Transverse colon (tissue), 4 donors: ENCODE data around the gene TMTC4.

Experiments used
- EP300 ChIP-seq: sonication (generic); formaldehyde crosslinking; IDR thresholded peaks from one replicate; pipeline ENCODE4 v1.6.1; 2017; ENCODE audit warnings: antibody characterized with exemption, low read depth
- POLR2A ChIP-seq: fragments of 450-650 bp; IDR thresholded peaks from one replicate; pipeline ENCODE4 v1.6.1; 2016; ENCODE audit warnings: antibody characterized with exemption, mild to moderate bottlenecking, moderate library complexity
- POLR2AphosphoS5 ChIP-seq, 3 donors: sonication (generic); formaldehyde crosslinking; IDR thresholded peaks; one replicate each; pipeline ENCODE4 v1.6.1; 2016; ENCODE audit warnings: antibody characterized with exemption in 3 of 3
- TF ChIP-seq, protein P1 (sequence below), 5 experiments: fragments of 200-600 bp in 3 of 5; fragments of 450-650 bp in 2 of 5; sonication (generic) in 3 of 5; IDR thresholded peaks; 1 replicate in 2 of 5; 2 replicates in 3 of 5; pipeline ENCODE4 v1.5.1; 2016 to 2017; ENCODE audit warnings: antibody characterized with exemption in 5 of 5, inconsistent platforms in 3 of 5, mild to moderate bottlenecking in 2 of 5, moderate library complexity in 1 of 5

DNA sequence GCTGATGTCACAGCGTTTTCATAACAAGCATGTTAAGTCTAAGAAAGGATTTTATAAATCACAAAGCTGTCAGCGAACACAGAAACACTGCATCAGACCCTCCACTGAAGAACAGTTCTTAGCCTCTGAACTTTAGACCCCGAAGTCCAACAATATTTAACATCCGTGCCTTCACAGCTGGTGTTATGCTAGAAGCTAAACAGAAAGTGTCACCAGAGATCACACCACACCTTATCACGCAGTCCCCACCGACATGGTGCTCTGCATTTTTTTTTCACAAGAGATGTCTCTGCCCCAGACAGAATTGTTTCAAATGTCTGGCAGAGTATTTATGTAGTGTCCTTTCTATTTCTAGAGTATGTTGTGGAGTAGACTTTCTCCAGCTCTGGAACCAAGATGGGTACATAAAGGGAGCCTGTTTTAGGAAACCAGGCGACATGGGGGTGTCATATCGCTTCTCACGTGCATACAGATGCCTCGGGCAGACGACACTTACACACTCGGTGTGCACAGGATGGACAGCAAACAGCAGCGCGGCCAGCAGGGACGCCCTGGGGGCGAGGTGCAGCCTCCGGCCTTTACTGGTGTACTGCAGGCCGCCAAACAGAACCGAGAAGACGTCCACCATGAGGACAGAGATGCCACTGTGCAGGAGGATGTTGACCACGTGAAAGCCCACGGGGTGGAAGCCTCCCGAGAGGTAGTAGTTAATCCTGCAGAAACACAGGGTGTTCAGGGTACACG lies 12.0 kb downstream of the TMTC4 start:
- TF ChIP-seq, protein P1, sequence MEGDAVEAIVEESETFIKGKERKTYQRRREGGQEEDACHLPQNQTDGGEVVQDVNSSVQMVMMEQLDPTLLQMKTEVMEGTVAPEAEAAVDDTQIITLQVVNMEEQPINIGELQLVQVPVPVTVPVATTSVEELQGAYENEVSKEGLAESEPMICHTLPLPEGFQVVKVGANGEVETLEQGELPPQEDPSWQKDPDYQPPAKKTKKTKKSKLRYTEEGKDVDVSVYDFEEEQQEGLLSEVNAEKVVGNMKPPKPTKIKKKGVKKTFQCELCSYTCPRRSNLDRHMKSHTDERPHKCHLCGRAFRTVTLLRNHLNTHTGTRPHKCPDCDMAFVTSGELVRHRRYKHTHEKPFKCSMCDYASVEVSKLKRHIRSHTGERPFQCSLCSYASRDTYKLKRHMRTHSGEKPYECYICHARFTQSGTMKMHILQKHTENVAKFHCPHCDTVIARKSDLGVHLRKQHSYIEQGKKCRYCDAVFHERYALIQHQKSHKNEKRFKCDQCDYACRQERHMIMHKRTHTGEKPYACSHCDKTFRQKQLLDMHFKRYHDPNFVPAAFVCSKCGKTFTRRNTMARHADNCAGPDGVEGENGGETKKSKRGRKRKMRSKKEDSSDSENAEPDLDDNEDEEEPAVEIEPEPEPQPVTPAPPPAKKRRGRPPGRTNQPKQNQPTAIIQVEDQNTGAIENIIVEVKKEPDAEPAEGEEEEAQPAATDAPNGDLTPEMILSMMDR (IDR thresholded peaks at IDR 0.05), result no peak
- TF ChIP-seq POLR2A (no peak), POLR2AphosphoS5 (IDR thresholded peaks at IDR 0.05) (no peak), EP300 (no peak)
